OCI-LY1 (cell line): ENCODE data around the gene PACS2.

Experiments used
- EZH2 ChIP-seq: fragments of 200-600 bp; sonication (generic), shearing (Covaris generic); IDR thresholded peaks from 2 replicates; pipeline ENCODE4 v1.8.0; 2017; ENCODE audit warnings: borderline replicate concordance, mixed run types, mild to moderate bottlenecking, antibody characterized with exemption, low read length, moderate library complexity, mixed read lengths
- TF ChIP-seq, protein P1 (sequence below): fragments of 200-600 bp; sonication (generic), shearing (Covaris generic); IDR thresholded peaks from 2 replicates; pipeline ENCODE4 v1.5.1; 2017; ENCODE audit warnings: mild to moderate bottlenecking, antibody characterized with exemption, low read length, moderate library complexity, mixed read lengths

DNA sequence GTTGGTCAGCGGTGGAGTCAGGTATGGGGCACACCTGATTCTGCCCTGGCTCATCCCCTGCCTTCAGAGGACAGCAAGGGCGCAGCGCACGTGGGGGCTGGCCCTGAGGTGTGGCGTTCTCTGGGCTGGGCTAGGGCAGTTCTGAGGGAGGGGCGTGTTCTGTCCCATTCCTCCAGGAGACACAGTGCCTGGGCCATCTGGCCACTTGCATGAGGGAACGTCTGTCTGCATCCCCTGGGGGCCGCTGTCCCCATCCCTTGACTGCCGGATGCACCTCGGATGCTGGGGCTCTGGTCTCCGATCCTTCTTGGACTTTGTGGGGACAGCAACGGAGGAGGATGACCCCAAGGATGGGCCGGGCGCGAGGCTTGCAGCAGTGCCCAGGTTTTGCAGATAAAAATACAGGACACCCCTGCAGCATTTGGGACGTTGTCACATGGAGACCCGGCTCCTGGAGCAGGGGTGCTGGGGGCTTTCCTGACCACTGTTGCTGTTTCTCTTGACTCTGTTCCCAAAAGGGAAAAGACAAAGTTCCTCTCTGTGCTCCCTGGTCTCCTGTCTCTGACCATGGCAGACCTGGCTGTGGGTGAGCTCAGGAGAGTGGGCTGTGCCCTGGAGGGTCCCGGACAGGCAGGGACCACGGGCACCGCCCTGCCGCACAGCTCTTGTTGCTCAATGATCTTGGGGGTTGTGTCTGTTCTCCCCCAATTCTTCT, 112.0 kb downstream of the PACS2 start:
- no peak for TF ChIP-seq EZH2
- TF ChIP-seq, protein P1, sequence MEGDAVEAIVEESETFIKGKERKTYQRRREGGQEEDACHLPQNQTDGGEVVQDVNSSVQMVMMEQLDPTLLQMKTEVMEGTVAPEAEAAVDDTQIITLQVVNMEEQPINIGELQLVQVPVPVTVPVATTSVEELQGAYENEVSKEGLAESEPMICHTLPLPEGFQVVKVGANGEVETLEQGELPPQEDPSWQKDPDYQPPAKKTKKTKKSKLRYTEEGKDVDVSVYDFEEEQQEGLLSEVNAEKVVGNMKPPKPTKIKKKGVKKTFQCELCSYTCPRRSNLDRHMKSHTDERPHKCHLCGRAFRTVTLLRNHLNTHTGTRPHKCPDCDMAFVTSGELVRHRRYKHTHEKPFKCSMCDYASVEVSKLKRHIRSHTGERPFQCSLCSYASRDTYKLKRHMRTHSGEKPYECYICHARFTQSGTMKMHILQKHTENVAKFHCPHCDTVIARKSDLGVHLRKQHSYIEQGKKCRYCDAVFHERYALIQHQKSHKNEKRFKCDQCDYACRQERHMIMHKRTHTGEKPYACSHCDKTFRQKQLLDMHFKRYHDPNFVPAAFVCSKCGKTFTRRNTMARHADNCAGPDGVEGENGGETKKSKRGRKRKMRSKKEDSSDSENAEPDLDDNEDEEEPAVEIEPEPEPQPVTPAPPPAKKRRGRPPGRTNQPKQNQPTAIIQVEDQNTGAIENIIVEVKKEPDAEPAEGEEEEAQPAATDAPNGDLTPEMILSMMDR: no peak
